DMS153 (cell line): Measurements from ENCODE around the gene ARMC9.
"Not testable (repeated sequence)": the region's sequence is repeated elsewhere in the genome, so short reads cannot be mapped to it uniquely, and the experiment has no call there.

Experiments
- DNase-seq: peaks from one replicate; lab custom pipeline; 2025; lab: John Stamatoyannopoulos, UW

Gene ARMC9

GRCh38 chr2:231182513-231182899, 15.9 kb upstream of the ARMC9 start:
- no peak for DNase-seq

DNA sequence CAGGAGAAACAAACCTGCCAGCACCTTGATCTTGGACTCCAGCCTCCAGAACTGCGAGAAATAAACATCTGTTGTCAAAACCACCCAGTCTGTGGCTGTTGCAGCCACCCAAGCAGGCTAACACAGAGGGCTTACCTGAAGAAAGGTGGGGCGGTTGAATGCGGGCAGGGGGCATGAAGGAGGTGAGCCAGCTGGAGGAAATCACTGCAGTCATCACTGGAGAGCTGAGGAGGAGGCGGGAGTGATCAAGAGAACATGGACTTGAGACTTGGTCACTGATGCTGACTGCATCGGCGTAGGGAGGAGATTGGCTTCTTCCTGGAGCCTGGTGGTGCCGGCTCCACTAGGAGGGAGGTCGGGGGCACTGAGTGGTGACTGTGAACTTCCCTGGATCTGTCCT, 14.6 kb upstream of the ARMC9 start:
- no peak for DNase-seq

- no peak for DNase-seq
These were observed 14.1 kb upstream of the ARMC9 start for GRCh38 chr2:231184319-231184718.

GRCh38 chr2:231185050-231185725, 13.2 kb upstream of the ARMC9 start:
- DNase-seq, result no peak

DNA sequence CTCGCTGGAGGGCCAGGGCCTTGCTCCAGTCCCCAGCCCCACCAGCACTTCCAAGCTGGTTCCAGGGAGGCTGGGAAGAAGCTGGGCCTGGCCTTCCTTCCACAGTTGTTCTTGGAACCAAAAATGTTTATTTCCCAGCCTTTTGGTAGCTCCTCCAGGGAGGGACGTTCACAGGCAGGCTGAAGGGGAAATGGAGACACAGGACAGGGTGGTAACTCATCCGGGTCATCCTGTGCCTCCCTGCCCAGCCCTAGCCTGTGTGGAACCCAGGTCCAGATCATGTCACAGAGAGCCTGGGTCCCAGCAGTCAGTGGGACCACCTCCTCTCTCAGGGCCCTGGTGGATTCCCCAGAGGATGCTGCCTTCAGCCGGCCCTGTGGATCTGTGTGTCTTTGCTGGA, 12.5 kb upstream of the ARMC9 start:
- DNase-seq, result no peak

GRCh38 chr2:231186325-231186724, 12.1 kb upstream of the ARMC9 start:
- no peak for DNase-seq

DNA sequence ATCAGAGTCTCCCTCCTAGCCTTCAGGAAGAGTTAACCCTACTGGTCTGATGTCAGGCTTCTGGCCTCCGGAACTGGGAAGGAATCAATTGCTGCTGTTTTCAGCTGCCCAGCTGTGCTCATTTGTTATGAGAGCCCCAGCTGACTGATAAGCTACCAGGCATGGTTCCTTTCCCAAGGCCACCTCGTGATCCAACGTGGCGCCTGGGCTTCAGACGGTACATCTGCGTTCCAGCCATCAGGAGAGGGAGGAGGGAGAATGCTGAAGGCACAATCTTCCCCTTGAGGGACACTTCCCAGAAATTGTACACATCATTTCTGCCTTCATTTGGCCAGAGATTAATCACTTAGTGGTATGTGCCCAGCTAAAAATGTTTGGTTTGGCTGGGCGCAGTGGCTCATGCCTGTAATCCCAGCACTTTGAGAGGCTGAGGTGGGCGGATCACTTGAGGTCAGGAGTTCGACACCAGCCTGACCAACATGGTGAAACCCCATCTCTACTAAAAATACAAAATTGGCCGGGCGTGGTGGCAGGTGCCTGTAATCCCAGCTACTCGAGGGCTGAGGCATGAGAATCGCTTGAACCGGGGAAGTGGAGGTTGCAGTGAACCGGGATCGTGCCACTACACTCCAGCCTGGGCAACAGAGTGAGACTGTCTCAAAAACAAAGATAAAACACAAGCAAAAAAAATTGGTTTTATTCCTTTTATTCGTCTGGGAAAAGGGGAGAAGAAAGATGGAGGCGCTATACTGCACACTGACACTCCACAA, 10.5 kb upstream of the ARMC9 start:
- no peak for DNase-seq

GRCh38 chr2:231188506-231189170, 9.8 kb upstream of the ARMC9 start:
- DNase-seq, result no peak

GRCh38 chr2:231189171-231189530, 9.3 kb upstream of the ARMC9 start:
- DNase-seq, result no peak

DNA sequence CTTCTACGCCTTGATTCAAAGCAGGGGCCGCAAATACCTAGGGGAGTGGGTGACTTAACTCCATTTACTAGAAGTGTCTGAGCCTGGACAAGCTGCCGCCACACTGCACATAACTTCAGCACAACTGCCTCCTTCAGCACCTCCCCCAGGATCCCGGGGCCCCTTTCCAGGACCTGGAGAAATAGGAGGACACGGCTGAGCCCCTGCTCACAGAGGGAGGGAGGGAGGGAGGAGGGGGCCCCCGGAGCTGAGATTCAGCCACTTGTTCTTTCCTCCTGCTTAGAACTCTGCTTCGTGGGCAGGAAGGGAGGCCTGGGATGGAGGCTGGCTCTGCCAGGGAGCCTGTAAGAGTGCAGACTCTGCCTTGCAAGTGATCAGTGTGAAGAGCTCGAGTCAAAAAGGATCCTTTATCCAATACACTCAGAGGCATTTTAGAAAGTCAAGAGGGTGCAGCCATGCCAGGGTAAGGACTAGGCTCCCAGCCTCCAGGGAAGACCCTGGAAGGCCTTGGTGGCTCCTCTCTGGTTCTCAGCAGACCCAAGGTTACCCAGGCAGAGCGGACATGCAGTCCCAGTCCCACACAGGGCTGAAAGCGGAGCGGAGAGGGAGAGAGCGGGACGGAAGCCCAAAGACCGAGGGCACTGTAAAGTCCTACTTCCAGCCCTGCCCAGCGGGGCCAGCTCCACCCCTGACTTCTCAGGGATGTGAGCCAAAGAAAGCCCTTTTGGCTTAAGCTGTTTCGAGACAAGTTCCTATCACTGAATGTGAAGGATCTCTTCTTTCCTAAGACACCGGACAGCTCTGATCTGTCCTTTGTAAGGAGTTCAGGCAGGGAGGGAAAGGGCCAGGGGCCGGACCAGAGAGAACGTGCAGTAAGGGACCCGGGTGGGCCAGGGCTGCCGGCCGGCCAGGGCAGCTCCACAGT, 8.6 kb upstream of the ARMC9 start:
- DNase-seq, result no peak

- DNase-seq, result no peak
These were observed 7.8 kb upstream of the ARMC9 start for GRCh38 chr2:231190531-231191197.

- no peak for DNase-seq
These were observed 6.2 kb upstream of the ARMC9 start for GRCh38 chr2:231191896-231192872.

- DNase-seq, result no peak
These were observed 5.2 kb upstream of the ARMC9 start for GRCh38 chr2:231193216-231193615.

GRCh38 chr2:231196592-231196991, 1.8 kb upstream of the ARMC9 start:
- no peak for DNase-seq

- DNase-seq, result not testable (repeated sequence)
These were observed 1.2 kb upstream of the ARMC9 start for GRCh38 chr2:231197196-231197595.

- no peak for DNase-seq
These were observed 633 bp upstream of the ARMC9 start for GRCh38 chr2:231197706-231198290.

DNA sequence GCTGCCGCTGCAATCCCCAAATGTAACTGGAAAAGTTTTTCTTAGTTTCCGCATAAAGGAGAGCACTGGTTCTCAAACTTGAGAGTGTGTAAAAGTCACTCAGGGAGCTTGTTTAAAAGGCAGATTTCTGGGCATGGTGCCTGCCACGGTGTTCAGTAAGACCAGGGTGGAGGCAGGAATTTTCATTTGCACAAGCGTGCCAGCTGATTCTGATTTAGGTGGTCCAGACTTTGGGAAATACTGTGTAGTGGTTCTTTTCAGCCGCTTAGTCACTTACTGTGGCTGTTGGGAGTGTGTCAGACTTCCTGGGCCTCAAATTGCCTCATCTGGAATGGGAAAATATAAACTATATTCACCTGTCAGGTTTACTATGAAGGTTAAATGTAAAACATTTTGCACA, 788 bp downstream of the ARMC9 start:
- DNase-seq, result no peak

- no peak for DNase-seq
These were observed 2.5 kb downstream of the ARMC9 start for GRCh38 chr2:231200805-231201474.

DNA sequence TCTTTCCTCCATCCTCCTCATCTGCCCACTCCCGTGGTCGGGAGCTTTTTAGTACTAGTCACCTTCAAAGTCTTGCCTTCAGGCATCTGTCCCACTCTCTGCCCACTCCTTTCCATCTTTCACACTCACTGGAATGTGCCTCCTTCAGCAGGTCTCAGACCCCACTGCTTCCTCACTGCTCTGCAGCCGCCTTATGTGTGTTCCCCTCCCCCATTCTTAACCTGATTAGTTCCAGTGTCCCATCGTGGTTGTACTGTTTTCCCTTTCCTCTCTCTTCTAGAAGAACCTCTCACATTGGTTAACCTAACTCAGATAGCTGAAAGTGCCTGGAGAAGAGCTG, 3.0 kb downstream of the ARMC9 start:
- DNase-seq, result no peak

- no peak for DNase-seq
These were observed 4.7 kb downstream of the ARMC9 start for GRCh38 chr2:231203087-231203486.
